ENCODE measurements around the gene SLA2. TPM values are rescaled to one million over a fixed set of nuclear protein-coding genes. Genes with fewer than 3 reads are reported as not detected.

SLA2 gene
- total and polyA plus RNA-seq, 2 donors = 6.8 to 21.5 TPM

- Histone ChIP-seq H3K4me3 (ENCODE audit: low read length in 2 of 2) (no peak overlapping the region), H3K4me1 (ENCODE audit: control insufficient read depth in 2 of 2, insufficient read depth in 2 of 2, low read length in 2 of 2) (peaks cover 11 to 47% of the 10 kb centered on the region in 2 donors), H3K9me3 (ENCODE audit: control insufficient read depth in 2 of 2, insufficient read depth in 1 of 2, low read length in 1 of 2) (no peaks in the 10 kb centered on the region), H3K36me3 (ENCODE audit: control insufficient read depth in 2 of 2, insufficient read depth in 2 of 2, low read length in 1 of 2) (peaks cover 26 to 47% of the 10 kb centered on the region in 2 donors), H3K27me3 (ENCODE audit: control insufficient read depth in 2 of 2, insufficient read depth in 1 of 2, low read length in 1 of 2) (no peaks in the 10 kb centered on the region), H3K27ac (ENCODE audit: low read depth in 1 of 2, low read length in 1 of 2) (peak overlapping the region; percentile 52 to 58)
- peak in 4 of 9 donors; percentile 30 to 77 (median 42) for DNase-seq (ENCODE audit: low read depth in 6 of 9, low spot score in 9 of 9)
- WGBS = 54% methylated on average over 9 of the region's 9 CpGs
Observed at GRCh38 chr20:36591854-36592641, 53.9 kb downstream of the SLA2 start.

- Histone ChIP-seq H3K27me3 (ENCODE audit: control insufficient read depth in 2 of 2, insufficient read depth in 1 of 2, low read length in 1 of 2) (no peaks in the 10 kb centered on the region), H3K27ac (ENCODE audit: low read depth in 1 of 2, low read length in 1 of 2) (peak overlapping the region in 1 of 2 donors; percentile 52), H3K9me3 (ENCODE audit: control insufficient read depth in 2 of 2, insufficient read depth in 1 of 2, low read length in 1 of 2) (no peaks in the 10 kb centered on the region), H3K36me3 (ENCODE audit: control insufficient read depth in 2 of 2, insufficient read depth in 2 of 2, low read length in 1 of 2) (peaks cover 31 to 53% of the 10 kb centered on the region in 2 donors), H3K4me1 (ENCODE audit: control insufficient read depth in 2 of 2, insufficient read depth in 2 of 2, low read length in 2 of 2) (peaks cover 11 to 47% of the 10 kb centered on the region in 2 donors), H3K4me3 (ENCODE audit: low read length in 2 of 2) (no peak overlapping the region)
- no peak for DNase-seq (ENCODE audit: low read depth in 6 of 9, low spot score in 9 of 9)
- WGBS = 94% methylated on average over 5 of the region's 5 CpGs
Observed at GRCh38 chr20:36591281-36591680, 54.7 kb downstream of the SLA2 start.

GRCh38 chr20:36587388-36588070 is 58.5 kb downstream of the SLA2 start:
- 93% methylated on average over 3 of the region's 3 CpGs for WGBS
- Histone ChIP-seq H3K4me3 (ENCODE audit: low read length in 2 of 2) (no peak overlapping the region), H3K4me1 (ENCODE audit: control insufficient read depth in 2 of 2, insufficient read depth in 2 of 2, low read length in 2 of 2) (peaks cover 11 to 21% of the 10 kb centered on the region in 2 donors), H3K27me3 (ENCODE audit: control insufficient read depth in 2 of 2, insufficient read depth in 1 of 2, low read length in 1 of 2) (no peaks in the 10 kb centered on the region), H3K9me3 (ENCODE audit: control insufficient read depth in 2 of 2, insufficient read depth in 1 of 2, low read length in 1 of 2) (no peaks in the 10 kb centered on the region), H3K36me3 (ENCODE audit: control insufficient read depth in 2 of 2, insufficient read depth in 2 of 2, low read length in 1 of 2) (peaks cover 54 to 63% of the 10 kb centered on the region in 2 donors), H3K27ac (ENCODE audit: low read depth in 1 of 2, low read length in 1 of 2) (no peak overlapping the region)
- no peak for DNase-seq (ENCODE audit: low read depth in 6 of 9, low spot score in 9 of 9)

- peaks cover 0 to 1% of the 10 kb centered on the region in 2 donors for H3K4me1 ChIP-seq (ENCODE audit: control insufficient read depth in 2 of 2, insufficient read depth in 2 of 2, low read length in 2 of 2)
- no peak for DNase-seq (ENCODE audit: low read depth in 6 of 9, low spot score in 9 of 9)
- peaks cover 57 to 61% of the 10 kb centered on the region in 2 donors for H3K36me3 ChIP-seq (ENCODE audit: control insufficient read depth in 2 of 2, insufficient read depth in 2 of 2, low read length in 1 of 2)
- no peak overlapping the region for H3K27ac ChIP-seq (ENCODE audit: low read depth in 1 of 2, low read length in 1 of 2)
- no peaks in the 10 kb centered on the region for H3K27me3 ChIP-seq (ENCODE audit: control insufficient read depth in 2 of 2, insufficient read depth in 1 of 2, low read length in 1 of 2)
- no peak overlapping the region for H3K4me3 ChIP-seq (ENCODE audit: low read length in 2 of 2)
- no peaks in the 10 kb centered on the region for H3K9me3 ChIP-seq (ENCODE audit: control insufficient read depth in 2 of 2, insufficient read depth in 1 of 2, low read length in 1 of 2)
- WGBS = 89% methylated on average over 8 of the region's 8 CpGs
Observed at GRCh38 chr20:36585410-36586125, 60.4 kb downstream of the SLA2 start.

- H3K9me3 ChIP-seq (ENCODE audit: control insufficient read depth in 2 of 2, insufficient read depth in 1 of 2, low read length in 1 of 2) = no peaks in the 10 kb centered on the region
- H3K27me3 ChIP-seq (ENCODE audit: control insufficient read depth in 2 of 2, insufficient read depth in 1 of 2, low read length in 1 of 2) = no peaks in the 10 kb centered on the region
- H3K4me3 ChIP-seq (ENCODE audit: low read length in 2 of 2) = no peak overlapping the region
- H3K27ac ChIP-seq (ENCODE audit: low read depth in 1 of 2, low read length in 1 of 2) = no peak overlapping the region
- WGBS = 96% methylated on average over 2 of the region's 2 CpGs
- H3K36me3 ChIP-seq (ENCODE audit: control insufficient read depth in 2 of 2, insufficient read depth in 2 of 2, low read length in 1 of 2) = peaks cover 64 to 66% of the 10 kb centered on the region in 2 donors
- DNase-seq (ENCODE audit: low read depth in 6 of 9, low spot score in 9 of 9) = no peak
- H3K4me1 ChIP-seq (ENCODE audit: control insufficient read depth in 2 of 2, insufficient read depth in 2 of 2, low read length in 2 of 2) = no peaks in the 10 kb centered on the region
Observed at GRCh38 chr20:36584018-36584481, 61.9 kb downstream of the SLA2 start.

- H3K36me3 ChIP-seq (ENCODE audit: control insufficient read depth in 2 of 2, insufficient read depth in 2 of 2, low read length in 1 of 2) = peaks cover 63% of the 10 kb centered on the region in 2 donors
- 98% methylated on average over 4 of the region's 4 CpGs for WGBS
- DNase-seq (ENCODE audit: low read depth in 6 of 9, low spot score in 9 of 9) = no peak
- H3K27ac ChIP-seq (ENCODE audit: low read depth in 1 of 2, low read length in 1 of 2) = no peak overlapping the region
- H3K4me1 ChIP-seq (ENCODE audit: control insufficient read depth in 2 of 2, insufficient read depth in 2 of 2, low read length in 2 of 2) = no peaks in the 10 kb centered on the region
- H3K4me3 ChIP-seq (ENCODE audit: low read length in 2 of 2) = no peak overlapping the region
- H3K27me3 ChIP-seq (ENCODE audit: control insufficient read depth in 2 of 2, insufficient read depth in 1 of 2, low read length in 1 of 2) = no peaks in the 10 kb centered on the region
- no peaks in the 10 kb centered on the region for H3K9me3 ChIP-seq (ENCODE audit: control insufficient read depth in 2 of 2, insufficient read depth in 1 of 2, low read length in 1 of 2)
Observed at GRCh38 chr20:36582821-36583220, 63.2 kb downstream of the SLA2 start.

- Histone ChIP-seq H3K4me1 (ENCODE audit: control insufficient read depth in 2 of 2, insufficient read depth in 2 of 2, low read length in 2 of 2) (no peaks in the 10 kb centered on the region), H3K27me3 (ENCODE audit: control insufficient read depth in 2 of 2, insufficient read depth in 1 of 2, low read length in 1 of 2) (no peaks in the 10 kb centered on the region), H3K27ac (ENCODE audit: low read depth in 1 of 2, low read length in 1 of 2) (no peak overlapping the region), H3K4me3 (ENCODE audit: low read length in 2 of 2) (no peak overlapping the region), H3K36me3 (ENCODE audit: control insufficient read depth in 2 of 2, insufficient read depth in 2 of 2, low read length in 1 of 2) (peaks cover 62 to 63% of the 10 kb centered on the region in 2 donors), H3K9me3 (ENCODE audit: control insufficient read depth in 2 of 2, insufficient read depth in 1 of 2, low read length in 1 of 2) (no peaks in the 10 kb centered on the region)
- peak in 1 of 9 donors; percentile 30 for DNase-seq (ENCODE audit: low read depth in 6 of 9, low spot score in 9 of 9)
- WGBS = 88% methylated on average over 4 of the region's 4 CpGs
Observed at GRCh38 chr20:36582322-36582721, 63.7 kb downstream of the SLA2 start.

- no peak for DNase-seq (ENCODE audit: low read depth in 6 of 9, low spot score in 9 of 9)
- 96% methylated on average over 2 of the region's 2 CpGs for WGBS
- no peak overlapping the region for H3K4me3 ChIP-seq (ENCODE audit: low read length in 2 of 2)
- H3K4me1 ChIP-seq (ENCODE audit: control insufficient read depth in 2 of 2, insufficient read depth in 2 of 2, low read length in 2 of 2) = peaks cover 7% of the 10 kb centered on the region in 2 donors
- no peak overlapping the region for H3K27ac ChIP-seq (ENCODE audit: low read depth in 1 of 2, low read length in 1 of 2)
- peaks cover 44 to 46% of the 10 kb centered on the region in 2 donors for H3K36me3 ChIP-seq (ENCODE audit: control insufficient read depth in 2 of 2, insufficient read depth in 2 of 2, low read length in 1 of 2)
- no peaks in the 10 kb centered on the region for H3K27me3 ChIP-seq (ENCODE audit: control insufficient read depth in 2 of 2, insufficient read depth in 1 of 2, low read length in 1 of 2)
- no peaks in the 10 kb centered on the region for H3K9me3 ChIP-seq (ENCODE audit: control insufficient read depth in 2 of 2, insufficient read depth in 1 of 2, low read length in 1 of 2)
Observed at GRCh38 chr20:36579996-36580545, 65.9 kb downstream of the SLA2 start.

Data from thymus (tissue), 11 donors.